SW480 (cell line): Measurements from ENCODE around the gene ZXDC.

Experiments used
- DNase-seq: peaks from one replicate; pipeline ENCODE4 v3.0.0-alpha.2; 2016; ENCODE audit warnings: low spot score

ZXDC gene

DNA sequence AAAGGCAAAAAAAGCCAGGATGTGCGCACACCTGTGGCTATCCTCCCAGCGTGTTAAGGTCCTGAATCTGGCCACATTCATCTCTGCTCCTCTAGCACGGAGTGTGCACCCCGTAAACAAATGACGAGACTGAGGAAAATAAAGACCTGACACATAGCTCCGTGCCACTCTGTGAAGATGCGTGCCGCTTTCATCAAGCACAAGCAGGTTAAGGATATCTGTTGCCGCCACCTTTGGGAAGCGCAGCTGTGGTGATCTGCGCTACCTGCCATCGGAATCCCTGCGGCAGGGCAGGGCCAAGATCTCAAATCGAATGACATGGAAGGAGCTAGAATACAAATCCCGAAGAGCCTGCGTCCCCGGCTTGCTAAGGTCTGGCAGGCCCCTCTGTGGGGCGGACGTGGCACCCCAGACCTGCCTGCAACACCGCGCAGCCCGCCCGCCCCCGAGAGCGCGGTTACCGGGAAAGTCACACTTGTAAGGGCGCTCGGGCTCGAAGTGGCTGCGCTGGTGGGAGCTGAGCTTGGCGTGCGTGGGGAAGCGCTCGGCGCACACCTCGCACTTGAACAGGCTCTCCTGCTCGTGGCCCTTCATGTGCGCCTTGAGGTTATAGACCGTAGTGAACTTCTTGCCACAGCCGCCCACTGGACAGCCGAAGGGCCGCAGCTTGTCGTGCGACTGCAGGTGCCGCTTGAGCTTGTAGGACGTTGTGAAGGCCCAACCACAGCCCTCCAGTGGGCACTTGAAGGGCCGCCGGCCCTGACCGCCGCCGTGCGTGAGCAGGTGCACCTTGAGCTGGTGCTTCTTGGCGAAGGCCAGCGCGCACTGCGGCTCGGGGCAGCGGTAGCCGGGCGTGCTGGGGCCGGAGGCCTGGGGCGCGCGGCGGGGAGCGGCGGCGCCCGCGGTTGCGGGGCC lies 936 bp downstream of the ZXDC start:
- peak; percentile 62 for DNase-seq

DNA sequence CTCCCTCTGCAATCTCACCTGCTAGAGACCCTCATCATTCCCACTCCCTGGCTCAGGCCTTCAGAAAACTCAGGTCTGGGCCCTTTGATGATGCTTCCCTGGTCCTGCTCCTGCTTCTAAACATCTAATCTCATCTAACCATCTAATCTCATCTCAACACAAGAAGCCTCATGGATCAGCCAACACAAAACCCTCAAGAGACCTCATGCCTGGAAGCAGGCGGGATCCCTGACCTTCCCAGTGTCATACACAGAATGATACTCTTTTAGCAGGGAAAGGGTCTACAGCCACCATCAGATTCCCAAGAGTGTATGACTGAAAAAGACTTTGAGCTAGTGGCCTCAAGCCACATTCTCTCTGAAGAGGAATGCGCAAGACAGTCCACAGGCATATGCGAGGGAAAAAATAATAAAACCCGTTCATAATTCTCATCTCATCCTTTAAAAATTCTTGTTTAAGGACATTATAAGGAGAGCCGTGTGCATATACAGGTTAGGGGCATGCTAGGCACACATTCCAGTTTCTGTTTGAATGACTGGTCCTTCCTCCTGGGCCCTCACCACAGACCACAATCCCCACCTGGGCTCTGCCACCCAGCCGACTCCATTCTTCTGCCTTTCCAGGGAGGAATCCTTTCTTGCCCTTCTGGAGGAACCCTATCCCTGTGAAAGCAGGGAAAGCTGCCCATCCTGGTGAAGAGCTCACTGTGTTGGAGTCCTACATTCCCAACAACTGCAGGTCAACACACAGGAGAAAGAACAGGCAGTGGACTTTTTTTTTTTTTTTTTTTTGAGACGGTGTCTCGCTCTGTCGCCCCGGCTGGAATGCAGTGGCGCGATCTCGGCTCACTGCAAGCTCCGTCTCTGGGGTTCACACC lies 2.2 kb downstream of the ZXDC start:
- DNase-seq: peak; percentile 67

DNA sequence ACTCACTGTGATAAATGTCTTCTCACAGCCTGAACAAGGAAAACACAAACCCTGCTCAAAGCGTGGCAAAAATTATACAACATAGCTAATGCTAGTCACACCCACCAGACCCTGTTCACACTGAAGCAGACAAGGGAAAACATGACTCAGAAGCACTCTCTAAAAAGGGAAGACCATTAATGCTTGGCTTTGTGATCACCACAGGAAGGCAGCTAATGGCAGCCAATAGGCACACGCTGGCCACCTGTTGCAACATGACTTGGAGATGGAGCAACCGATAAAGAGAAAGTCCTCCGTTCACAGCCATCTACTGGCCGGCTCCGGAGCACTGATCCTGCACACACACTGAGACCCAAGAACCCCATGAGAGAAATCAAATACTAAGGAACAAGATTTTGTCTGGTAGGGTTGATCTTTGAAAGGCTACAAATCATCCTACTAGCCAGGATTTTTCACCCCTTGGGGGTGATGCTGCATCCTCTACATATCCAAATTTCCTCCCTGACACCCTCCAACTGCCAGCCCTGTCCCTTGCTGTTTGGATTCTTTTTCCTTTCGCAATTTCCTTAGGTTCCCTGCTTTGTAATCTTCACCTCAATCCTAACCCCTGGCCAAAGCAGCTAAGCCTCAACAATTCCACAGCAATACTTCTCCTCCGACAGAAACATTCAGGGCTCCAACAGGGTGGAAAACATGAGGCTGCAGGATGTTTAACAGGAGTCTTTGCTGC lies 3.2 kb downstream of the ZXDC start:
- peak; percentile 95 for DNase-seq

DNA sequence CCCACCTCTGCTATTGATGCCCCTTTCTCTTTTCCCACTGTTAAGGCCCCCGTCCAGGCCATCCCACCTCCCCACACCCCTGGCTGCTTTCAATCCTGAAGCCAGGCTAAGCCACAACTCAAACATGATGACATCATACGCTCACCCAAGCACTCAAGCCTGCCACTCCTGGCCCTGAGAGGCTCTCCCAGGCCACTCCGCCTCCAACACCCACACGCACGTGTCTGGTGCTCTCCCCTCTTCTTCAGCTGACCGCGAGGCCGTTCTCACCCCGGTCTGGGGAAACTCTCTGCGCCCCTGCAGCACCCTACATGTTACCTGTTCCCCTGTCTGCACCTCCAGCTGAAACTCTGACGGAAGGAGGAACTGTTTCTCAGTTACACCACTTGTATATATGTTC lies 6.2 kb downstream of the ZXDC start:
- no peak for DNase-seq

DNA sequence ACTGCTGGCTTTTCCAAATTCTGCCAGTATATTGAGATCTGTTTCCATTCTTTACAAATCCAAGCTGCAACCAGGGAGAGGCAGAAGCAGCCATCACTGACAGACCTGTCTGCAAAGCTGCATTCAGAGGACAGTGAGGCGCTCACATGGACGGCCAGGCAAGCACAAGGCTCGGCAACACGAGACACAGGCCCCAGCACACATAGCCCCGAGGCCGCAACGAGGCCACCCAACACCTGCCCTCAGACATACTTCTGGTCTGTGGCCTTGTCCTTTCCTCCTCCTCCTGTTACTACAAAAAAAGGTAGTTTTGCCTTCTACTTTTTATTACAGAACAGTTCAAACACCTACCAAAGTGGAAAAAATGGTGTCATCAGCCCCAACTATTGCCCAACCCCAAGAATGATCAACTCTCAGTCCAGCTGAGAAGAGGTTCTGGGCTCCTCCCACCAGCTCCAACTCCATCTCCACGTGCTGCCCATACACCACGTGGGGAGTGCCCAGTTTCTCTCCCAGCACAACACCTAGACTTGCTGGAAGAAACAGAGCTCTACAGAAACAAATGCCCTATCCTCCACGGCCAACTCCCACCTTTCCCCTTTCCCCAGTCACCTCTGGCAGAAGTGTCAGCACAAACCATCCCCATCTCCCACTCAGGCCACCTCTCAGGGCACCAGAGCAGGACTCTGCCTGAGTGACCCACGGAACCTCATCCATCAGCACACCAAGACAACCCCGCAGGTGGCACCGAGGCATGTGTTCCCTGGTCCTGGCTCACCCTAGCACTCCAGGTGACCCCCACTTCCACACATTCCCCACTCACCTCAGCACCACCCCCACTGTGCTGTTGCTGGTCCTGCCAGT lies 7.4 kb downstream of the ZXDC start:
- no peak for DNase-seq

DNA sequence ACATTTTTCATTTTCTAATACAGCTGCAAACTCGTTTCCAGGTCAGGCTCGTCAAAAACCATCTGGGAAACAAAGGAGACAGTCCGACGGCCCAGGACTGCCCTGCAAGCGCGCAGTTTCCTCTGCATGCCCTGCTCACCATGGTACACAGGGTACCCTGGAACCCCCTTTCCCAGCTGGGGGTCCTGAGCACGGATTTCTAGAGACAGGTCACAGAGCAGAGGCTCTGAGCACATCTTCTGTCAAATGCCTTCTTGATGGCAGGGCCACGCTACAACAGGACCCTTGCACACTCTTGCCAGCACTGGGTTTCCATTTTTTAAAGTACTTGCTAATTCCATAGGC lies 8.1 kb downstream of the ZXDC start:
- no peak for DNase-seq

DNA sequence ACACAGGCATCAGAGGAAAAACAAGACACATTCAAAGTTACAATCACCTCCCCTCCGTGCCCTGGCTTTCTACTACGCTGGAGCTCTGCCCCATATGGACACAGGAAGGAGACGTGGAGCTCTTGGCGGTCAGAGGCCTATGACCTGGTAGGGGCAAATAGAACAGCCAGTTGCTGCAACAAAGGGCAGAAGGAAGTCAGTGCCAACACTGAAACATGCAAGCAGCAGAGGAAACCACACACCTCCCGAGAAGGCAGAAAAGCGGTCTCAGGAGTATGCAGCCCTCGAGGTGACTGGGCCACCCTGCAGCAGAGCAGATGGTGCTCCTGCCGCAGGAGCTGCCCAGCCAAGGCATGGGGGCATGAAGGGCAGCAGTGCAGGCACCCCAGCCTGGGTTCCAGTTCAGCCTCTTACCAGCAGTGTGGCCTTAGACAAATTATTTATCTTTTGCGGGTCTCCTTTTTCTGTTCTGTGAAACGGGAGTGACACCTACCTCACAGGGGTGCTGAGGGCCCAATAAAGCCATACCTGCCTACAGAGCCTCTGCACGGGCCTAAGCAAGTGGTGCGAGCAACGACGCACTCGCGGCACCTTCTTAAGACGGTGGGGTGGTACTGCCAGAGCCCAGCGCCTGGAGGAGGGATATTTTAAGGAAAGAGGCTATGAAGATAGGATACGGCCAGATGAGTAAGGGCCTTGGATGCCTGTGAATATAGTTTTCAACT lies 8.6 kb downstream of the ZXDC start:
- DNase-seq: no peak

DNA sequence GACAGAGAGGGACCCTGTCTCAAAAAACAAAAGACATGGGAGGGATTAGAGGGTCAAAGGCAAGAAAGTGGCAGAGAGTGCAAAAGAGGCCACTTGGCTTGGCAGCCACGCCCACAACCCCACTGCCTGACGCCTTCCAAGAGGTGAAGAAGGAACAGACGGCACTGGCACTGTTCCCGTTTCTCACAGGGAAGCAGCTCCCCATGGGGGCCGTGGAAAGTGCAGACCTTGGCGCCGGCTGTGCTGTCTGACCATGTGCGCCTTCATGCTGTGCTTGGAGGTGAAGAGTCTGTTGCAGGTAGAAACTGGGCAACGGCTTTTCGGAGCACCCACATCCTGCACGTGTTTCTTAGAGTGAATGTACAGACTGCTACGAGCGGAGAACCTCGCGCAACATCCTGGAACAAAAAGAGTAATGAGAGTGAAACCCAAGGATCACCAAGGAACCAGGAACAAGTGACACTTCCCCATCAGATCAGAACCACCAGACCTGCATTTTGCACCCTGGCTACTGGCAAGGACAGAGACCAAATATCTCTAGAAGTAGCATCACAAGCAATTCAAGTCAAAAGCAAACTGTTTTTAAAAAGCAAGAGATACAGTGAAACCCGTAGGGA lies 9.7 kb downstream of the ZXDC start:
- DNase-seq: no peak

DNA sequence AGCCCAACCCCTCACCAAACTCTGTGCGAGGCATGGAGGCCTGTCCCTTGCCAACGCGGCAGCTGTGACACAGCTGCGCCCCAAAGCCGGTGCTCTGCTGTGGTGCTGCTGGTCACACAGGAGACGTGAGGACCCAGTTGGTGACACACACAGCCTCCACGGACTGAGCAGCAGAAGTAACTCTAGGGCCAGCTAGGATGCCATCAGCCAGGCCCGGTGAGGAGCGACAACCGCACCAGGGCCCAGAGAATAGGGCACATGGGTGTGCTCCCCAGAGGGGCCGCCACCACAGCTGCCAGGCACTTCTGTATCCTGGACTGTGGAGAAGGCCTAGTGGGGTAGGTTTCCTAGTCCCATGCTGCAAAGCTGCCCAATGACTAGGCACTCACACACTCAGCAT lies 10.7 kb downstream of the ZXDC start:
- no peak for DNase-seq

DNA sequence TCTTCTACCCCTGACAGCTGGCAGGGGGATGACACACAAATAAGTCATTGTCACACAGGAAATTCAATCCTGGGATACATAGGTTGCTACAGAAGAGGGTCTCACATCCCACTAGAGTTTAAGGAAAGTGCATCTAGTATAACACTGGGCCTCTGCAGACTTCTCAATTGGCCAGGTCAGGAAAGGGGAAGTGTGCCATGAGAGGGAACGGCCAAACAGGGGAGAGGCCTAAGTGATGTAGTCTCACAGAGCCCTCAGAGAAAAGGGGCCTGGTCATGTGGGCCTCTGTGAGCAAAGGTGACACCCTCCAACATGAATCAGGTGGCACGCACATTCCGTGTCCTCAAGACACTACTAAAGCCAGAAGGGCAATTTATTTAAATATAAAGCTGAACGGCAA lies 11.2 kb downstream of the ZXDC start:
- DNase-seq: no peak

DNA sequence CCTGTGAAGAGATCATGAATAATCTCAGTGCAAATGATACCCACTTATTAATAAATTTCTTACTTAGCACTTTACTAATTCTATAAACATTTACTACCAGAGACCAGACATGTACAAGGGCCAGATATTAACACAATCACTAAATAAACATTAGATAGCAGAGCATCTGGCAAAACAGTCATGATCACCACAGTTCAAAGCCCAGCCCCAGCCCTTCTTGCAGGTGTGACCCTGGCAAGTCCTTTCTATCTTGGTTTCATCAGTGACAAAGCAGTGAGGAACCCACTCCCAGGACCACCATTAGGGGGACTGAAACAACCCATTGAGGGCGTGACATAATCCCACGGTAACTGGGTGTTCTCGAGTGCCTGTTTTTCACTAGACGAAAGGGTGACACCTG lies 11.6 kb downstream of the ZXDC start:
- DNase-seq: no peak

DNA sequence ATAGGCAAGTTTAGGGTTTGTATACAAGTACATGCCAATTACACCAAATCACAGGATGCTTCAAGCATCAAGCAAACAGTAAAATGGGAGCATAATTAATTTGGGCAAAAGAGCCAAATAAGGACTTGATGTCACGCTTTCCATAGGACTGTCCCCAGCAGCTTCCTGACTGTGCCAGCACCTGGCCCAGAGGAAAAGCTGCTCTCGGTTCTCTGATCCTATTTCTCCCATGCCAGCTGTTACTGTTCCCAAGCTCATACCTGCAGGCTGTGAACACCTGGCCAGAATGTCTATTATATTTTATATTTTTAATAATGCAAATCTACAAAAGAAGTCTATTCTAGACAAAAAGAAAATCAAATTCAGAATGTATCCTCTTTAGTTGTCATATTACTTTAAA lies 12.2 kb downstream of the ZXDC start:
- no peak for DNase-seq

DNA sequence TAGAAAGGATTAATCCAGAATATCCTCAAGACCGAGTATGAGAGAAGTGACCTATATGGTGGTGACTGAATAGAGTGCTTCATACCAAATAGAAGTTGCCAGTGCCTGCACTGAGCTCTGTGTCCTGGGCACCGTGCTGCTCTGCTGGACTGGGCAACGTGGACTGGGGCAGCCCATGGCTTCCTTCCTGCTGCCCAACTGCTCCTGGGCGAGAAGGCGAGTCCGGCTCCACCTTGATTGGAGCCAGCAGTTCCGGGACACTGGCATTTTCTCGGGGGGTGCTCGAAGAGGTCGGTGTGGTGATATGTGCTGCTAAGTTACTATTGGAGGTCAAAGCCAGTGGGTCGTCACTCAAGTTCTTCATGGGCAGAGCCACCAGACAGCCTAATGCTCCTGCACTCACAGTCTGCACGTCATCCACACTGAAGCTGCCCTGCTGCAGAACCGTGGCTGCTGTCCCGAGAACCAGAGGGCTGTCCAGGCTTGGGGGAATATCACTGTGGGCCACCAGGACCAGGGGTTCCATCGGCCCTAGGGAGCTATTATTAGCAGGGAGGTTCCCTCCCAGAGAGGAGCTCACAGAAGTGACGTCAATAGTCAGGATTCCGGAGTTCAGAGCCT lies 14.1 kb downstream of the ZXDC start:
- no peak for DNase-seq

DNA sequence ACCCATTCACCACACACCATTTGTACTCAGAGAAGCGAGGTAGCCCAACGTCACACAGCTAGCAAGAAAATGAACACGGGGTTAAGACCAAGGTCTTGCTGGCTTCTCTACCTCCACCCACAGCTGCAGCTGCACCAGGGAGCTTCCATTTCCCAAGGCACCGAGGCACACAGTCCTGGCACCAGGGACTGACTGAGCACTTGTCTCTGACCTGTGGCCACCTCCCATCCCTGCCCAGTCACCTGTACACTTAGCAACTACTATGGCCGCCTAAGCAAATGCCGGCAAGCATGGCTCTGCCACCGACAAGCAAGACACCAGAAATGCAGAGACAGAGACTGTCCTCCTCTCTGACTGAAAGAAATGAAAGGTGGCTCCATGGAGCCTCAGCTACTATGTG lies 15.3 kb downstream of the ZXDC start:
- DNase-seq: no peak

DNA sequence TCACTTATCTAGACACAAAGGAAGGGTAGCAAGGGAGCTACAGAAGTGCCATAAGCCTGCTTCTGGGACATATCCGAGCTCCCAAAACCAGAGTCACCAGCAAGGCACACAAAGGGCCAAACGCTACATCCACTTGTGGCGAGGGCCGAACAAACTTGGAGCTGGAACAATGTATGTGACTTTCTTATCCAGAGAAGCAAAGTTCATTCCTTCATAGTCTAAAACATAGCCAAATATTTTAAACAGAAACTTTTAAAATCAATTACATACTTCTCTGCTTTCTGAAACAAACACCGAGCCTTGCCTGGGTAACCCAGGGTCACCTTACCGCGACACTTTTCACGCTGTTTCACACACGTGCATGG lies 15.9 kb downstream of the ZXDC start:
- DNase-seq: no peak

DNA sequence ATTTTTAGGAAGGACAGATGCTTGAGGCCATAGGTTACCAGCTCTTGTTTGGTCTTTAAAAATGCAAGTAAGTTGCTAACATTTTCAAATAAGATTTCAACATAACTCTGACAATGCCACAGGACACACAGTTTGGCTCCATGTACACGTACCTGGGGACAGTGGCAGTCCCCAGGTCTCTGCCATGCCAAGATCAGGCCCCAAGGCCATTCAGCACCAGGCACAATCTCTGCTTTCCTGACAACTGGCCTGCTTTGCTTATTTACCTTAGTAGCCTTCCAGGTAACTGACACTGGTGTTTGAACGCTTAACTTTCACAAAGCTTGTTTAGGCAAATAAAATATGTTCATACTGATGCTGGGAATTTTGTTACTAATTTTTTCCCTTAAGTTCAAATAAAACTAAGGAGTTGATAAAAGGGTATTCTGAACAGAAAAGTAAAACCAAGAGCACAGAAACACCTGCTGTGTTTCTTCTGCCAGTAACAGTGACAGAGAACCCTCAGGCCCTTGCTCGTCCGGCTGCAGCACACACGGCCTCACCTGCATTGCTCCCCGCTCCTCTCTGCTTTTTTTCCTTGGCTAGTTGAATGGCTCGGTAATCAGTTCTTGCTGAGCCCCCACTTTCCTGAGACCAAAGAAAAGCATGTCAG lies 16.5 kb downstream of the ZXDC start:
- DNase-seq: no peak

DNA sequence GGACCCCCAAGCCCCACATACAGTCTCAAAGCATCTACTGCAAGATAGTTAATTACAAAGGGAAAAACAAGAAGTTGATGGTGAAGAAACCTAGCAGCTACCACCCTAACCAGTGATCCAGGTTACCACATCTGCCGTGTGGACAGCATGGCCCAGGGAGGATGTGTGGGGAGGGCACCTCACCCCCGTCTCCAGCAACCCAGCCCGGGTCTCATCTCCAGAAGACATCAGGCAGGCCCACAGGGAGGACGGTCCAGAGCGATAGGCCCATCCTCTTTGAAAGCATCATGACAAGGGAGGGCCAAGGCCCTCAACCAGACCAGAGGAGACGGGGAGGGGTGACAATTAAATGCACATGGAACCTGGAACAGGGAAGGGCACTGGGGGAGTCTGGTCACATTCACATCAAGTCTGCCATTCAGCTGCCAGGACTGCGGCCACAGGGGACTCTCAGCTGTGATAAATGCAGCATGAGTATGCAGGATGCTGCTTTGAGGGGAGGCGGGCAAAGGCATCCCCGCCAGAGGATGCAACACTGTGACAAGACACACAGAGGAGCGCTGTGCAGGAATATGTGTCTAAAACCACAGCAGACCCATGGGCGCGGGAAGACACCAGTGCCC lies 18.8 kb downstream of the ZXDC start:
- DNase-seq: no peak

DNA sequence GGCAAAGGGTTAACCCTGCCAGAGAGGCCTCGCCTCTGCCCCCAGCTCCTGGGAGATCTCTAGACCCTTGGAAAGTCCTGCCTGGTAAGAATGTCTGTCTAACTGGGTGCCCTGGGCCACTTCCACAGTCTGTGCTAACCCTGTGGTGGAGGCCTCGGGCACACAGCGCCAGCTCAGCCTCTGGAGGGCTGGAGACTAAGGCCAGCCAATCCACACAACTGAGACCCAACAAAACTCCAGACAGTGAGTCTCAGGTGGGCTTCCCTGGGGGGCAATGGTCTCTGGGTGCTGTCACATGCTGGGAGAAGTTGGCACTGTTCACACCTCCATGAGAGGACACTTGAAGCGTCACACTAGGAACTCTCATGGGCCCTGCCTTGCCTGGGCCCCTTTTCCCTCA lies 19.5 kb downstream of the ZXDC start:
- no peak for DNase-seq
